GM18508 (cell line): ENCODE measurements around the gene ZCWPW1.
"Not testable (repeated sequence)": the region's sequence is repeated elsewhere in the genome, so short reads cannot be mapped to it uniquely, and the experiment has no call there.

Experiments
- ATAC-seq: cut with Tn5 transposase; IDR thresholded peaks from one replicate; pipeline ENCODE4 v1.9.1; 2021; ENCODE audit warnings: moderate number of reproducible peaks; ENCODE audit not compliant: insufficient read depth, unreplicated experiment

ZCWPW1 gene

GRCh38 chr7:100380196-100380595 is 48.3 kb downstream of the ZCWPW1 start:
- no peak for ATAC-seq

- ATAC-seq, result no peak
These were observed 50.3 kb downstream of the ZCWPW1 start for GRCh38 chr7:100378114-100378755.

- no peak for ATAC-seq
These were observed 52.4 kb downstream of the ZCWPW1 start for GRCh38 chr7:100376066-100376465.

- no peak for ATAC-seq
These were observed 53.9 kb downstream of the ZCWPW1 start for GRCh38 chr7:100374601-100375000.

GRCh38 chr7:100373870-100374598 is 54.5 kb downstream of the ZCWPW1 start:
- ATAC-seq, result not testable (repeated sequence)

- no peak for ATAC-seq
These were observed 55.2 kb downstream of the ZCWPW1 start, which contains the start of gene PILRA for GRCh38 chr7:100373261-100373831. Gene PILRA, plus strand, starts transcription at chr7:100373487. Its CDS starts 170 bp downstream, at chr7:100373657.

GRCh38 chr7:100372694-100373093 is 55.8 kb downstream of the ZCWPW1 start:
- ATAC-seq, result no peak

- no peak for ATAC-seq
These were observed 56.2 kb downstream of the ZCWPW1 start for GRCh38 chr7:100372256-100372655.

- no peak for ATAC-seq
These were observed 56.8 kb downstream of the ZCWPW1 start for GRCh38 chr7:100371561-100372171.

- no peak for ATAC-seq
These were observed 57.8 kb downstream of the ZCWPW1 start for GRCh38 chr7:100370746-100371145.

GRCh38 chr7:100370303-100370702 is 58.2 kb downstream of the ZCWPW1 start:
- ATAC-seq, result no peak

- ATAC-seq, result peak; percentile 50
These were observed 59.4 kb downstream of the ZCWPW1 start for GRCh38 chr7:100369105-100369504.

GRCh38 chr7:100367676-100368613 is 60.6 kb downstream of the ZCWPW1 start:
- no peak for ATAC-seq

GRCh38 chr7:100367251-100367620 is 61.3 kb downstream of the ZCWPW1 start:
- ATAC-seq, result no peak

- ATAC-seq, result no peak
These were observed 61.9 kb downstream of the ZCWPW1 start for GRCh38 chr7:100366411-100367250.

GRCh38 chr7:100365998-100366367 is 62.5 kb downstream of the ZCWPW1 start:
- ATAC-seq, result not testable (repeated sequence)

GRCh38 chr7:100364480-100364879 is 64.0 kb downstream of the ZCWPW1 start:
- no peak for ATAC-seq

- not testable (repeated sequence) for ATAC-seq
These were observed 64.7 kb downstream of the ZCWPW1 start for GRCh38 chr7:100363797-100364196.

GRCh38 chr7:100363098-100363497 is 65.4 kb downstream of the ZCWPW1 start:
- ATAC-seq, result no peak
